Naive thymus-derived CD4-positive, alpha-beta T cell (primary cell): ENCODE results near the gene SLC25A13. TPM values are rescaled to one million over a fixed set of nuclear protein-coding genes. Genes with fewer than 3 reads are reported as not detected.
"Not testable (repeated sequence)": the region's sequence is repeated elsewhere in the genome, so short reads cannot be mapped to it uniquely, and the experiment has no call there.

Source experiments
- ATAC-seq: fragments of 150-1000 bp; cut with Tn5 transposase; 2 replicates; pipeline ENCODE4 v1.10.0; 2021; ENCODE audit warnings: mild to moderate bottlenecking, moderate library complexity
- CTCF ChIA-PET: fragments of 350-600 bp; sonication (Branson Sonifier 250); formaldehyde crosslinking; loops from one replicate; lab custom pipeline; 2021; ENCODE audit warnings: antibody characterized with exemption; lab: Charles Lee
- POLR2A ChIA-PET: fragments of 350-600 bp; sonication (Branson Sonifier 250); formaldehyde crosslinking; loops from one replicate; lab custom pipeline; 2021; ENCODE audit warnings: antibody characterized with exemption, inconsistent platforms; lab: Charles Lee
- DNase-seq, 9 donors: peaks; one replicate each; pipeline versions ENCODE4 v3.0.0 to v3.0.0-alpha.2; 2020 to 2022; ENCODE audit warnings: mixed read lengths in 1 of 9
- H3K27ac ChIP-seq: one replicate; pipeline ENCODE4 v1.7.0; 2013; ENCODE audit warnings: mild to moderate bottlenecking, low read depth, low read length, moderate library complexity
- H3K27me3 ChIP-seq, 2 donors: one replicate each; pipeline ENCODE4 v1.7.0; 2013; ENCODE audit warnings: low read length in 2 of 2, mild to moderate bottlenecking in 2 of 2, moderate library complexity in 2 of 2; ENCODE audit not compliant: control insufficient read depth in 2 of 2, insufficient read depth in 2 of 2
- H3K36me3 ChIP-seq, 3 experiments: 1 replicate in 2 of 3; 2 replicates in 1 of 3; pipeline ENCODE4 v1.7.0; 2013; ENCODE audit warnings: low read length in 3 of 3, mild to moderate bottlenecking in 3 of 3, moderate library complexity in 1 of 3; ENCODE audit not compliant: insufficient read depth in 3 of 3, control insufficient read depth in 2 of 3
- H3K4me1 ChIP-seq, 2 donors: one replicate each; pipeline ENCODE4 v1.7.0; 2013; ENCODE audit warnings: low read length in 2 of 2, mild to moderate bottlenecking in 2 of 2, moderate library complexity in 1 of 2; ENCODE audit not compliant: control insufficient read depth in 2 of 2, insufficient read depth in 2 of 2
- H3K4me3 ChIP-seq: 2 replicates; pipeline ENCODE4 v1.7.0; 2013; ENCODE audit warnings: mild to moderate bottlenecking, low read length
- H3K9me3 ChIP-seq, 3 experiments: 1 replicate in 2 of 3; 2 replicates in 1 of 3; pipeline ENCODE4 v1.7.0; 2013; ENCODE audit warnings: low read length in 3 of 3; ENCODE audit not compliant: control insufficient read depth in 2 of 3
- H3K27ac Mint-ChIP-seq, 9 donors: one replicate each; pipeline ENCODE4 v1.8.0; 2020 to 2022; ENCODE audit warnings: mixed read lengths in 9 of 9, mild to moderate bottlenecking in 8 of 9, moderate library complexity in 5 of 9, inconsistent platforms in 2 of 9
- H3K27me3 Mint-ChIP-seq, 5 donors: one replicate each; pipeline ENCODE4 v1.8.0; 2021 to 2022; ENCODE audit warnings: mixed read lengths in 5 of 5, mild to moderate bottlenecking in 1 of 5
- H3K36me3 Mint-ChIP-seq, 5 donors: one replicate each; pipeline ENCODE4 v1.8.0; 2020 to 2022; ENCODE audit warnings: mixed read lengths in 5 of 5, mild to moderate bottlenecking in 3 of 5, inconsistent platforms in 1 of 5
- H3K4me1 Mint-ChIP-seq, 7 donors: one replicate each; pipeline ENCODE4 v1.8.0; 2020 to 2022; ENCODE audit warnings: mixed read lengths in 7 of 7, mild to moderate bottlenecking in 3 of 7, inconsistent platforms in 1 of 7
- H3K4me3 Mint-ChIP-seq, 10 donors: one replicate each; pipeline ENCODE4 v1.8.0; 2020 to 2022; ENCODE audit warnings: mild to moderate bottlenecking in 10 of 10, mixed read lengths in 10 of 10, moderate library complexity in 6 of 10, inconsistent platforms in 2 of 10
- H3K9me3 Mint-ChIP-seq, 11 donors: one replicate each; pipeline ENCODE4 v1.8.0; 2020 to 2022; ENCODE audit warnings: mixed read lengths in 11 of 11, mild to moderate bottlenecking in 4 of 11, inconsistent platforms in 1 of 11, moderate library complexity in 1 of 11
- intact Hi-C, 2 donors: fragments of 100-400 bp; cut with micrococcal nuclease; formaldehyde crosslinking; loops; one replicate each; pipeline ENCODE4 v1.15.1; 2023
- polyA plus RNA-seq, 2 donors: library from polyadenylated mRNA; unstranded; fragments of 300-500 nt; fragmentation: Illumina TruSeq; gene quantifications; one replicate each; pipeline ENCODE4 v1.2.3, GENCODE V29; 2021
- total RNA-seq, 6 experiments: library from RNA in 5 of 6; stranded (reverse) in 5 of 6; gene quantifications; 1 replicate in 5 of 6; 2 replicates in 1 of 6; pipeline ENCODE4 v1.2.3 and lab custom pipeline; 2021 to 2026

SLC25A13 gene
- total and polyA plus RNA-seq, 7 experiments from 2014 or later = 5.7 to 22.5 (median 9.1) TPM

DNA sequence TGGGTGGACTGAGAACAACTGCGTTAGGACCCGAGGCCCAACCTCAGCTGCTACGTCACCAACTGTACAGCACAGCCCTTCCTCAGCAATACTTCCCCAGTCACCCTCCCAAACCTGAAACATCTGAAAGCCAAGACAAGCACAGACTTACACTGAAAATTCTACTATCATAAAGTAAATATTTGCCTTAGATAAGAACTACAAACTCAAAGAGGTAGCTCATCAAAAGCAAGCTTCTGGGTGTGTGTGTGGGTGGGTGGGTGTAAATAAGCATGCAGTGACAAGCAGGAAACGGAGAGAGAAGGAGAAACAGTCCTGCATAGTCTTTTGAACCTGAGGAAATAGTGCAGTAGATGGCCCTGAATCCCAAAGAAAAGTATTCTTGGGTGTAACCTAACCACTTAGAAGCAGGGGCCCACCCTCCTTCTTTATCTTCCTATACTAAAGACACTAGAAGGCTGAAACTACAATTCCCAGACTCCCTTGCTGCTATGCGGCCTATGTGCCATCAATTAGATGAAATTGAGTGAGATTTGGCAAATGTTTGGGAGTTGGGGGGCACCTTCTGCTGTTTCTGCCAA is 18.7 kb downstream of the SLC25A13 start:
- H3K36me3 Mint-ChIP-seq = peaks cover 0 to 10% (median 7%) of the 10 kb centered on the region in 5 donors
- H3K27me3 Mint-ChIP-seq = no peaks in the 10 kb centered on the region
- no peaks in the 10 kb centered on the region for H3K36me3 ChIP-seq
- ChIA-PET POLR2A (no interaction called here), CTCF (no interaction called here)
- peak overlapping the region in 8 of 9 donors; percentile 7 to 93 (median 70) for H3K27ac Mint-ChIP-seq
- H3K4me3 Mint-ChIP-seq = peak overlapping the region in 3 of 10 donors; percentile 17 to 62 (median 48)
- intact Hi-C loops = no loop called here
- DNase-seq (peak in 3 of 9 donors; percentile 20 to 28 (median 21)), ATAC-seq (no peak)
- H3K4me1 ChIP-seq = peaks cover 4 to 5% of the 10 kb centered on the region in 2 donors
- H3K27ac ChIP-seq = no peak overlapping the region
- H3K4me3 ChIP-seq = no peak overlapping the region
- peaks cover 15 to 47% (median 36%) of the 10 kb centered on the region in 7 donors for H3K4me1 Mint-ChIP-seq
- no peaks in the 10 kb centered on the region for H3K27me3 ChIP-seq
- no peaks in the 10 kb centered on the region for H3K9me3 ChIP-seq
- H3K9me3 Mint-ChIP-seq = peaks cover 0 to 5% (median 0%) of the 10 kb centered on the region in 11 donors

DNA sequence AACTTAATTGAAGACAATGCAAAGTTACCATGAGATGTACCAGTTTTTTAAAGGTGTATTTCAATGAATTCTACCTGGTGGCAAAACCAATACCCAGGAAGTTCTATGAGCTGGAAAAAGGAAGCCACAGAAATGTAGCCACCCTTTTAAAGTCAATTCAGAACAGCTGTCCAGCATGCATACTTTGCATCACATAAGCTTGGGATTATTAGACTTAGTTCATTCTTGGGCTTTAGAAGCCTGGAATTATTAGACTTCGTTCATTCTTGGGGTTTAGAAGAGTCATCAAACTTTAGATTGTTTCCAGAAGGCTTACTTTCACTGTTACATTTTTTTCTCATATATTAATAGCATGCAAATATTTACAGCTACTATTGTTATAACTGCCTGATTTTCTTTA is 20.9 kb downstream of the SLC25A13 start:
- Mint-ChIP-seq H3K27me3 (no peaks in the 10 kb centered on the region), H3K9me3 (peaks cover 0 to 5% (median 0%) of the 10 kb centered on the region in 11 donors), H3K4me3 (no peak overlapping the region), H3K27ac (no peak overlapping the region), H3K4me1 (peaks cover 7 to 44% (median 34%) of the 10 kb centered on the region in 7 donors), H3K36me3 (peaks cover 0 to 8% (median 4%) of the 10 kb centered on the region in 5 donors)
- H3K4me1 ChIP-seq = peaks cover 4 to 5% of the 10 kb centered on the region in 2 donors
- intact Hi-C loops = no loop called here
- ATAC-seq (no peak), DNase-seq (no peak)
- CTCF ChIA-PET = no interaction called here
- H3K9me3 ChIP-seq = no peaks in the 10 kb centered on the region
- H3K36me3 ChIP-seq = no peaks in the 10 kb centered on the region
- H3K27me3 ChIP-seq = no peaks in the 10 kb centered on the region
- no peak overlapping the region for H3K27ac ChIP-seq
- no peak overlapping the region for H3K4me3 ChIP-seq
- POLR2A ChIA-PET = interaction anchor here (0.7 kb wide), 1 partner anchor 233 kb away, joined by 3 read pairs; no protein-coding TSS in a partner anchor

DNA sequence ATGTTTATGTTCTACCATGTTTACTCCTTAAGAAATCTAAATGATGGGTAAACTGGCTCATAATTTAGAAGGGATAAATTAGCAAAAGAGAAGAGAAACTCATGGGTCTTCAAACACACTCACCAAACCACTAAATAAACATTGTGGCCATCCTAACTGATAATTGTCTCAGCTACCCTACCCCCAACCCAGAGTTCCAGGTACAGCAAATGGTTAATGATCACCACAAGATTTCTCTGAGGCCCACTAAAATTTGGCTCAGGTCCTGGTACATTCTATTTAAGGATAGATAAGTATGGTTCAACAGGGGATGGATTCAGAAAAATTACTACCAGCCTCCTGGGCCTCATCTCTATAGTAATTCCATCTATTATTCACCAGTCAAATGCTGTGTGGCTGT is 21.4 kb downstream of the SLC25A13 start:
- no peak for DNase-seq
- Mint-ChIP-seq H3K27ac (no peak overlapping the region), H3K4me3 (no peak overlapping the region), H3K4me1 (peaks cover 5 to 39% (median 30%) of the 10 kb centered on the region in 7 donors), H3K36me3 (peaks cover 0 to 8% (median 7%) of the 10 kb centered on the region in 5 donors), H3K27me3 (no peaks in the 10 kb centered on the region), H3K9me3 (peaks cover 0 to 5% (median 0%) of the 10 kb centered on the region in 11 donors)
- intact Hi-C loops = no loop called here
- Histone ChIP-seq H3K36me3 (no peaks in the 10 kb centered on the region), H3K4me1 (peaks cover 4 to 5% of the 10 kb centered on the region in 2 donors), H3K9me3 (no peaks in the 10 kb centered on the region), H3K27me3 (no peaks in the 10 kb centered on the region), H3K4me3 (no peak overlapping the region), H3K27ac (no peak overlapping the region)
- ChIA-PET POLR2A (no interaction called here), CTCF (no interaction called here)
- ATAC-seq = no peak

DNA sequence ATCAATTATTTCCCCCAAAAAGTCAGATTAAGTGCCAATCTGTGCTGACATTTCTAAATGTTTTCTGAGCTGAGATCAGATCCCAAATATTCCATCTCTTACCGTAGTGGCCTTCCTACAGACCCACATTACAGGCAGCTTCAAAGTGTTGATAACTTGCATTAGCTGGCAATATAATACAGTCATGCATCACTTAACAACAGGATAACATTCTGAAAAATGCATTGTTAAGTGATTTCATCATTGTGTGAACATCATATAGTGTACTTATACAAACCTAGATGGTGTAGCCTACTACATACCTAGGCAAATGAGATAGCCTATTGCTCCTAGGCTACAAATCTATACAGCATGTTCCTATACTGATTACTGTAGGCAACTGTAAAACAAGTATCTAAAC is 22.4 kb downstream of the SLC25A13 start:
- Mint-ChIP-seq H3K27me3 (no peaks in the 10 kb centered on the region), H3K27ac (no peak overlapping the region), H3K36me3 (peaks cover 0 to 14% (median 13%) of the 10 kb centered on the region in 5 donors), H3K4me3 (no peak overlapping the region), H3K9me3 (peaks cover 0 to 5% (median 0%) of the 10 kb centered on the region in 11 donors), H3K4me1 (peaks cover 5 to 34% (median 25%) of the 10 kb centered on the region in 7 donors)
- H3K36me3 ChIP-seq = no peaks in the 10 kb centered on the region
- H3K9me3 ChIP-seq = no peaks in the 10 kb centered on the region
- CTCF ChIA-PET = no interaction called here
- intact Hi-C loops = no loop called here
- H3K4me3 ChIP-seq = no peak overlapping the region
- ATAC-seq (no peak), DNase-seq (no peak)
- POLR2A ChIA-PET = no interaction called here
- H3K27ac ChIP-seq = no peak overlapping the region
- H3K27me3 ChIP-seq = no peaks in the 10 kb centered on the region
- peaks cover 4 to 5% of the 10 kb centered on the region in 2 donors for H3K4me1 ChIP-seq

DNA sequence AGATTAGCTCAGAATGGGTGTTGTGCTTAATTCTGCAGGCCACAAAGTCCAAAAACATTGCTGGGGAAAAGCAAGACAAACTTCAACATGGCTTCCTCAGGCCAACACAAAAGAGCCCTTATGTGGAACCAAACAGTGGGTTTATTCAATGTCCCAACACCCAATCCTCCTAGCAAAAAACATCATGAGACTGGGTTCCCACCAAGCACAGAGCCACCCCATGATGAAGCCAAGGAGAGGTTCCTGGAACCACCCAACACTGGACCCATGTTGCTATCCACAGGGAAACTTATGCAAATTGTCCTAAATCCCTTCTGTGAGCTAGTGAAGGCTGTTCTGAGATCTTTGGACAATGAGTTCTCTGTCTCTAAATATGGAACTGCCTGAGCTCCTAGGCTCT is 24.0 kb downstream of the SLC25A13 start:
- CTCF ChIA-PET = no interaction called here

DNA sequence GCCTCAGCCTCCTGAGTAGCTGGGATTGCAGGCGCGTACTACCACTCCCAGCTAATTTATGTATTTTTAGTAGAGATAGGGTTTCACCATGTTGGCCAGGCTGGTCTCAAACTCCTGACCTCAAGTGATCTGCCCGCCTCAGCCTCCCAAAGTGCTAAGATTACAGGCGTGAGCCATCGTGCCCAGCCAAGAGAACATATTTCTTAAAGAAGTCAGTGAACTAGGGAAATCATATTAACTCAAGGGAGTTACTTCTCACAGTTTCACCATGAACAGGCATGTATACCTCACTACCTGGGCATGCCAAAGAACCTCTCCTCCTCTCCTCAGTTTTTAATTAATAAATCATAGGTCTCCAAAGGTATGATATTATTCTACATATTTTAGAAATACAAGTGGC is 24.5 kb downstream of the SLC25A13 start:
- peaks cover 0 to 19% (median 14%) of the 10 kb centered on the region in 5 donors for H3K36me3 Mint-ChIP-seq
- DNase-seq, H3K4me3 ChIP-seq, intact Hi-C loops, ATAC-seq, H3K9me3 ChIP-seq, CTCF ChIA-PET, H3K27me3 ChIP-seq, H3K9me3 Mint-ChIP-seq, H3K4me3 Mint-ChIP-seq, POLR2A ChIA-PET, H3K27me3 Mint-ChIP-seq, H3K4me1 ChIP-seq, H3K36me3 ChIP-seq, H3K27ac ChIP-seq, H3K27ac Mint-ChIP-seq: not testable (repeated sequence)
- peaks cover 0 to 16% (median 6%) of the 10 kb centered on the region in 7 donors for H3K4me1 Mint-ChIP-seq

More for the DNA sequence above, 24.0 kb downstream of the SLC25A13 start:
- Mint-ChIP-seq H3K36me3 (peaks cover 0 to 17% (median 14%) of the 10 kb centered on the region in 5 donors), H3K27me3 (no peaks in the 10 kb centered on the region), H3K4me1 (peaks cover 0 to 18% (median 10%) of the 10 kb centered on the region in 7 donors), H3K27ac (no peak overlapping the region), H3K4me3 (no peak overlapping the region), H3K9me3 (peaks cover 0 to 5% (median 0%) of the 10 kb centered on the region in 11 donors)
- Histone ChIP-seq H3K4me1 (peaks cover 0 to 2% of the 10 kb centered on the region in 2 donors), H3K36me3 (no peaks in the 10 kb centered on the region), H3K27me3 (no peaks in the 10 kb centered on the region), H3K9me3 (no peaks in the 10 kb centered on the region), H3K4me3 (no peak overlapping the region), H3K27ac (no peak overlapping the region)
- ATAC-seq (no peak), DNase-seq (no peak)
- POLR2A ChIA-PET = no interaction called here
- intact Hi-C loops = no loop called here

DNA sequence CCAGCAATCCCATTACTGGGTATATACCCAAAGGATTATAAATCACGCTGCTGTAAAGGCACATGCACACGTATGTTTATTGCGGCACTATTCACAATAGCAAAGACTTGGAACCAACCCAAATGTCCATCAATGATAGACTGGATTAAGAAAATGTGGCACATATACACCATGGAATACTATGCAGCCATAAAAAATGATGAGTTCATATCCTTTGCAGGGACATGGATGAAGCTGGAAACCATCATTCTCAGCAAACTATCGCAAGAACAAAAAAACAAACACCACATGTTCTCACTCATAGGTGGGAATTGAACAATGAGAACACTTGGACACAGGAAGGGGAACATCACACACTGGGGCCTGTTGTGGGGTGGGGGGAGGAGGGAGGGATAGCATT is 28.0 kb downstream of the SLC25A13 start:
- peaks cover 12 to 37% (median 29%) of the 10 kb centered on the region in 5 donors for H3K36me3 Mint-ChIP-seq
- intact Hi-C loops = not testable (repeated sequence)

More for the DNA sequence above, 28.0 kb downstream of the SLC25A13 start:
- H3K4me3 Mint-ChIP-seq, ATAC-seq, H3K4me1 ChIP-seq, POLR2A ChIA-PET, H3K27ac ChIP-seq, H3K4me3 ChIP-seq, H3K36me3 ChIP-seq, H3K27me3 Mint-ChIP-seq, H3K27me3 ChIP-seq, H3K27ac Mint-ChIP-seq, CTCF ChIA-PET, H3K9me3 ChIP-seq, DNase-seq: not testable (repeated sequence)
- peaks cover 0 to 14% (median 12%) of the 10 kb centered on the region in 7 donors for H3K4me1 Mint-ChIP-seq
- peaks cover 0 to 24% (median 5%) of the 10 kb centered on the region in 11 donors for H3K9me3 Mint-ChIP-seq
